Kasumi-1 (cell line): ENCODE results near the gene CACNG7.

Experiments
- DNase-seq, 2 experiments: peaks; one replicate each; lab custom pipeline; 2025; lab: John Stamatoyannopoulos, UW

Gene CACNG7

GRCh38 chr19:53983457-53984289 lies 74.6 kb downstream of the CACNG7 start:
- DNase-seq, result no peak

- DNase-seq, result no peak
Observed at GRCh38 chr19:53985863-53986262, 76.8 kb downstream of the CACNG7 start.

GRCh38 chr19:53988981-53989380 lies 79.9 kb downstream of the CACNG7 start:
- DNase-seq, result no peak

GRCh38 chr19:53989600-53990533 lies 80.8 kb downstream of the CACNG7 start:
- DNase-seq, result no peak

GRCh38 chr19:53991224-53992113 lies 82.4 kb downstream of the CACNG7 start, which contains the start of gene CACNG6:
TSS of gene CACNG6 (plus strand) at chr19:53991637. CDS start at chr19:53992878, 1,241 bp downstream.
- no peak for DNase-seq

- no peak for DNase-seq
Observed at GRCh38 chr19:53992211-53992610, 83.1 kb downstream of the CACNG7 start.

- no peak for DNase-seq
Observed at GRCh38 chr19:53992815-53993214, 83.7 kb downstream of the CACNG7 start.

- DNase-seq, result no peak
Observed at GRCh38 chr19:53993448-53993847, 84.4 kb downstream of the CACNG7 start.
